OCI-LY7 (cell line): ENCODE results near the gene CCDC43.

ENCODE experiments used
- EZH2phosphoT487 ChIP-seq: fragments of 200-600 bp; sonication (generic); IDR thresholded peaks from 2 replicates; pipeline ENCODE4 v1.6.1; 2018; ENCODE audit warnings: low read depth, borderline replicate concordance, mild to moderate bottlenecking, mixed run types, antibody characterized with exemption, low read length, moderate library complexity, mixed read lengths
- TF ChIP-seq, protein P1 (sequence below): fragments of 200-600 bp; sonication (generic); conservative IDR thresholded peaks from 2 replicates; pipeline ENCODE4 v1.5.1; 2014; ENCODE audit warnings: mild to moderate bottlenecking, antibody characterized with exemption, low read length, moderate library complexity, mixed read lengths

DNA sequence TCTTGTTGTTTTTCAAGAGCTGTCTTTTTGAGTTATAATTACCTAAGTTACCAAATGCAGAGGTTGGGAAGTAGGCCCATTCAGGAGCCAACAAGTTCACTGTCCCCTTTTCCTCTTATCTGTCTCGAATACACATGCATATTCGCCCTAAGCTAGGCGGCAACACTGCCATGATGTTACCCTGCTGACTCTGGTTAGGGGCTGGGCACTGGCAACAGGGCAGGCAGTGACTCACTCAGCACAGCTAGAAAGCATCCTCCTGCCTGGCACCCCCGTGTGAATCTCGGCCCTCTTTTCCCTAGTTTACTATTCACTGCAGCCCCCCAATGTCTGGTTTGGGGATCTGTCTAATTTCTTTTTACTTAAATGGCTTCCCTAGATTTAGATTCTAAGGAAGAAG lies 32.7 kb upstream of the CCDC43 start:
- TF ChIP-seq, protein P1, sequence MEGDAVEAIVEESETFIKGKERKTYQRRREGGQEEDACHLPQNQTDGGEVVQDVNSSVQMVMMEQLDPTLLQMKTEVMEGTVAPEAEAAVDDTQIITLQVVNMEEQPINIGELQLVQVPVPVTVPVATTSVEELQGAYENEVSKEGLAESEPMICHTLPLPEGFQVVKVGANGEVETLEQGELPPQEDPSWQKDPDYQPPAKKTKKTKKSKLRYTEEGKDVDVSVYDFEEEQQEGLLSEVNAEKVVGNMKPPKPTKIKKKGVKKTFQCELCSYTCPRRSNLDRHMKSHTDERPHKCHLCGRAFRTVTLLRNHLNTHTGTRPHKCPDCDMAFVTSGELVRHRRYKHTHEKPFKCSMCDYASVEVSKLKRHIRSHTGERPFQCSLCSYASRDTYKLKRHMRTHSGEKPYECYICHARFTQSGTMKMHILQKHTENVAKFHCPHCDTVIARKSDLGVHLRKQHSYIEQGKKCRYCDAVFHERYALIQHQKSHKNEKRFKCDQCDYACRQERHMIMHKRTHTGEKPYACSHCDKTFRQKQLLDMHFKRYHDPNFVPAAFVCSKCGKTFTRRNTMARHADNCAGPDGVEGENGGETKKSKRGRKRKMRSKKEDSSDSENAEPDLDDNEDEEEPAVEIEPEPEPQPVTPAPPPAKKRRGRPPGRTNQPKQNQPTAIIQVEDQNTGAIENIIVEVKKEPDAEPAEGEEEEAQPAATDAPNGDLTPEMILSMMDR, result no peak
- no peak for TF ChIP-seq EZH2phosphoT487
